WTC11 (cell line): Measurements from ENCODE around the gene PRAF2.

Experiments
- CTCF ChIP-seq: fragments of 200-600 bp; IDR thresholded peaks from 2 replicates; pipeline ENCODE4 v1.8.0; 2022; ENCODE audit warnings: antibody characterized with exemption
- FOXP1 ChIP-seq: sonication (generic); formaldehyde crosslinking; IDR thresholded peaks from 2 replicates; pipeline ENCODE4 v1.8.0; 2022; ENCODE audit warnings: missing genetic modification reagents, mild to moderate bottlenecking, moderate library complexity, borderline replicate concordance
- TCF7 ChIP-seq: sonication (generic); formaldehyde crosslinking; IDR thresholded peaks from 2 replicates; pipeline ENCODE4 v1.8.0; 2022; ENCODE audit warnings: mild to moderate bottlenecking, low read depth, missing genetic modification reagents, moderate library complexity
- USF2 ChIP-seq: sonication (generic); formaldehyde crosslinking; IDR thresholded peaks from 2 replicates; pipeline ENCODE4 v1.8.1; 2023; ENCODE audit warnings: mild to moderate bottlenecking, missing genetic modification reagents, moderate library complexity

- TF ChIP-seq FOXP1 (CRISPR knock-in tag), result no peak
- TF ChIP-seq USF2 (CRISPR knock-in tag), result no peak
- TF ChIP-seq CTCF, result no peak
- TF ChIP-seq TCF7 (CRISPR knock-in tag), result no peak
These were observed 2.8 kb downstream of the PRAF2 start for GRCh38 chrX:49070988-49071387.
